Activated T-cell treated with anti-CD3 and anti-CD28 coated beads for 24 hours (primary cell): Measurements from ENCODE around the gene GRM7.

ENCODE experiments used
- DNase-seq: peaks from one replicate; pipeline ENCODE4 v3.0.0-alpha.2; 2020; ENCODE audit warnings: low read depth

The GRM7 gene

DNA sequence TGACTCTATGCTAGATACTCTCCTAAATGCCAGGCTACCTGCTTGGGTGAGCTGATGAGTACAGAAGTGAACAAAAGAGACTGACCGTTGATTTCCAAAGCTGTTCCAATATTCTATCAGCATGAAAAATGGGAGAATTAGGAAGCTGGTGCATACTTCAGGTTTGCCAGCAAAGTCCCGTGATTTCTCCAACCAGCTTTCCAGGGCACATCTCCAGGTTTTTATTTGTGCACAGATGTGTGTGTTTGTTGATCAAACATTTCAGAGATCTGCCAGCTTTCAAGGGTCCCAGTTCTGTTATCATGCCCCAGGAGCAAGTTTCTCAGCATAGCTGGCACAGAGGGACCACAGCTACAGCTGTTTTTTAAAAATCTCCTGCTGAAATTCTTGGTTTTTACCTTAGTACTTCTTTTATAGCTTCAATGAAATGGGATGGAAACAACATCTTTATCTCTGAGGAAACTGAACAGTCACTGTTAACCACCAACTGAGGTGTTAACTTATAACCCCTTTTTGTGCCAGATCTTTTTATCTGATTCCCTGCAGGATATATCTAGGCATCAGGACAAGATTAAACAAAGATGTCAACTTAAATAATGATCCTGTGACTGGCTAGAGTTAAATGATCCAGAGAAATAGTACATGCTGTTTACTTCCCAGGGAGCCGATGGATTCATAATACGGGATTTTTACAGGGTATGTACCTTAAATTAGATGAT is 380.8 kb downstream of the GRM7 start:
- DNase-seq: no peak

DNA sequence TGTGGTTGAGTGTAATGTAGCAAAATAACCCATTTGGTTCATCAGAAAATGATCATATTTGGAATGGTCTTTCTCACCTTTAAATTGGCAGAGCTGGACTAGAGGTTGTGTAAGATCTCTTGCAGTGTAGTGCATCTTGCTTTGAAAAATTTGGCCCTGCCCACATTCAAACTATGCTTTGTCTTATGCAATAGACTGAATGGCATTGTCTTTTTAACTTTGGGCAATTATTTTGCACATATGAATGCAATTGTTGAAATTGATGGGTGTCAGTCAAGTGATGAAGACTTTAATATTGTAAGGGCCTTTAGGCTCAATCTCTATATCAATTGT is 381.4 kb downstream of the GRM7 start:
- DNase-seq: no peak

DNA sequence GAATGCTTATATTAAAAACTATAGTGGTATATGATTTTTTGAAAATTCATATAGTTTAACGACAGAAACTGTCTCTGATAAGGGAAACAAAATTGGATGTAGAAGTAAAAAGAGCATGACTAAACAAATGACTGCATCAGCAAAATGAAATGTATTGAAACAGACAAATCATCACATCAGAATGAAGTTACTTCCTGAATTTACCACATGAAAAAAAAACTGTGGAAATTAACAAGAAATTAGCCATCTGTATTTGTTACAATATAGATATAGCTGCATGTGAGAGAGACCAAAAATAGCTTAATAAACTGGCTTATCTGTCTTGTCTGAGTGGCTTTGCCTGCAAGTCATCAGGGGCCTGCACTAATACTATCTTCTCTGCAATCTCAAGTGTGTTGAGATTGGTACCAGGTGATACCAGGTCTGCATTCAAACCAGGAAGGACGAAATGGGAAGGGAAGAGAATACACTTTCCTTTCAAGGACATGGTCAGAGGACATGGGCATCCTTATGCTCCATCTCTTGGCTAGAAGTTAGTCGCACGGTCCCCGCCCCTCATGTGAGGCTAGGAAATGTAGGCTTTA is 388.7 kb downstream of the GRM7 start:
- no peak for DNase-seq

DNA sequence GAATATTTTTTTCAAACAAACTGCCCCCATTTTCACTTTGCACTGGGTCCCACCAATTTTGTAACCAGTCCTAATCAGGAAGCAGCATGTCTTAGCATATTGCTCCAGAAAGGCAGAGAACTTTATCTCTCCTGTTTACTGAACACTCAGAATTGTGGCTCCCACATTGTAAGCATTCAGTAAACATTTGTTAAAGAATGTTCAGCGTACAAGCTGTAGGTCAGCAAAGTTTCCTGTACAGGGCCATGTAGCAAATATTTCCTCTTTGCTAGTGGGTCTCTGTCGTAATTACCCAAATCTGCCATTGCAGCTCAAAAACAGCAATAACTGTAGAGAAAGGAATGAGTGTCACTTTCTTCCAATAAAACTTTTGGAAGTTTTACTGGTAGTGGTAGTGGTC is 393.3 kb downstream of the GRM7 start:
- no peak for DNase-seq

DNA sequence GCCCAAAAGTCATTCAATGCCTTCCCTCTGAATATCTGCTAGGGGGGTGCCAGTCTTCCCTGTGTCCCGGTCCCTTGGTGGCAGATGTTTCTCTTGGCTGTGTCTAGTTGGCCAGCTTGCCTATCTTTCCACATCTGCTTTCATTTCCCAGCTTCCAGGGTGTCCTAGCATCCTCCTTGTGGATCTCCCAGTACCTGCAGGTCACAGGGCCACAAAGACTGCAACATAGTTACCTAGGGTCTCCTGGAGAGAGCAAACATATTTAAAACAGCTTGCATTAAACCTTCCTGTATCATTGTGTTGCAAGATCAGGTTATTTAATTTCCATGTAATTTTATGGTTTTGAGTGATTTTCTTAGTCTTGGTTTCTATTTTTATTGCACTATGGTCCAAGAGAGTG is 400.1 kb downstream of the GRM7 start:
- DNase-seq: no peak

DNA sequence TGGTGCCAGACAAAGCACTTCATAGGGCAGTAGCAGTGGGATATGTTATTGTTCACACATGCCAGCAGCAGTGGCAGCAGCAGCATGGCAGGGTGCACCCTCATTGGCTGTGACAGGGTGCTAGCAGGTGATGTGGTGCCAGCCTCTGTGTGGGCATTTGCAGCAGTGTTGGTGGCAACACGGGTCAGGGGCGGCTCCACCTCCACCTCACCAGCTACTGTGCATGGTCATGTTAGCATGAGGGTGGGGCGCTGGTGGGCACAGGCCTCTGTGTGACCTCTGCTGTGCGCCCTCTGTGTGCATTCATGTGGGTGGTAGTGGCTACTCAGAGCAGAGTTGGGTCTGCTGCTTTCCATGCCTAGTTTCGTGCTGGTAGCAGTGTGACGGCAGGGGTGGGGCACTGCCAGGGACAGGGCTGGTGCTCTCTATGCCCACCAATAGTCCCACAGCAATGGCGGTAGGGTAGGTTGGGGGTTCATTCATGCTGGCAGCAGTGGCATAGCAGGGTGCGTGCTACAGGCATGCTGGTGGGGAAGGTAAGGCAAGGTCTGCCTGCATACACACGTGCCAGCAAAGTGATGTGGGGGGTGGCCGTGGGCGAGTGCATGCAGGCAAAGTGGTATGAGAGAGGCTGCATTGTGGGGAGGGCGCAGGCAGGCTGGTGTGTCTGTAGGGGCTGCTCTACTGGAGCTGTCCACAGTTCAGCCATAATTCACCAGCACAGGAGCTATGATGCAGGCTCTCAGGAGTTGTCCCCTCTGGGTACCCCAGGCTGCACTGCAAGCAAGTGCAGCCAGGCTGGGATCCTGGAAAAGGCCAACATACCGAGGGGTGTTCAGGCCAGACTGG is 402.7 kb downstream of the GRM7 start:
- no peak for DNase-seq

DNA sequence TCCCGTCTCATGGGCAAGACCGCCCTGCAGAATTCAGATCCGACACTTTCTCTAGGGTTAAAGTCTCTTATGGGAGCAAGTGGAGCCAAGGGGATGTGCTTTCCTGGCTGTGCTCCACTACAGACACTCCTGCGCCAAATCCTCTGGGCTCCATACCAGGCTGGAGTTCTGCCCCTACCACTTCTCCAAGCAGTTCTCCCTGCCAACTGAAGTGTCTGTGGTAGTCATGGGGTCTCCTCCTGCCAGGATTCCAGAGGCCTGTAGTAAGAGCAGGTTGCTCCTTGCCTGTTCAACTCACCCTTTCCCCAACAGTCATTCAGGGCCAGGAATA is 403.2 kb downstream of the GRM7 start:
- DNase-seq: no peak

DNA sequence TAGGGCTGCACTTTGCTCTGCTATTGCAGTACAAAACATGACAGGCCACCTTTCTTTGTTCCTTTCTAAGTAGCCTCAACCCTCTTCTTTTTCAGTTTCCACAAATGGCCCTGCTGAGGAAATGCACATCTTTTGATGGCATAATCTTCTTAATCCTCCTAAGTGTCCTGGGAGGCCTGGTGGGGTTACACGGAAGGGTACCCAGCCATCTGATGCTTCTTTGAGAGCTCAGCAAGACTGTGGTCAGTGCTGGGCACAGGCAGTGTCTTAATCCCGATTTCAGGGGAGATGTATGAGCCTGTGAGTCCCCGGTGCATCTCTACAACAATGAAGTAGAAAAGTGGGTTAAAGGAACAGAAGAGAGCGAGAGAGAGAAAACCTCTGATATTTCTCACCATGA is 404.8 kb downstream of the GRM7 start:
- DNase-seq: no peak

DNA sequence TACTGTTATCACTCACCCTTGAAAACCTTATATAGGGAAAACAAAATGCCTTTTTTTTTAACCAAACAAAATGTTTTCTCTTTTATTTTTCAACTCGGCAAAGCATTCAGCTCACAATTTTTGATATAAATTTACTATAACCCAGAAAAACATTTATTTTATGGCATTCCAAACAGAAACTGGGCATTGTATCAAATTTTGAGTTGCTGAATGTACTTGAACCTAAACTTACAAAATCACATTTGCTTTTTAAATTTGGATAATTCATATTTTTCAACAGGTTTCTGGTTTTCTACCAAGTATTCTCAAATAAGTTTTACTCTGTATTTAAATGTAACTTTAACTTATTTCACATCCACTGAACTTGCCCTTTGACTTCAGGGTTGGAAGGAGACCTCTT is 405.6 kb downstream of the GRM7 start:
- no peak for DNase-seq

DNA sequence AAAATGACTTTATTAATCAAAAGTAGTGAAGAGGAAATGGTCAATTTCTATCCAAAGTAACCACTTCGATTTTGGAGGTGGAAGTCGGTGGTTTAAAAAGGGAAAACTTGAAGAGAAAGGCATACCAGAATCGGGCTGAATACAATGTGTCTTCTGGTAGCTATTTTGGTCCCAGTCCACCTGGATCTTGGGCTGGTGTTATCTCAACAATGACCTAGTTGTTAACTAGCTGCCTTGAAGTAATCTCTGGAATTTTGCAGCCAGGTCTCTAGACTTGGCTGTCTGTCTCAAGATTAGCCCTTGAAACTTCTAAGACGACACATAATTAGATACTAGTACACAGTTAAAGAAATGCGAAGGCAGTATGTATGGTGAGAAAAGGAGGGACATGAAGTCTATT is 409.8 kb downstream of the GRM7 start:
- no peak for DNase-seq

DNA sequence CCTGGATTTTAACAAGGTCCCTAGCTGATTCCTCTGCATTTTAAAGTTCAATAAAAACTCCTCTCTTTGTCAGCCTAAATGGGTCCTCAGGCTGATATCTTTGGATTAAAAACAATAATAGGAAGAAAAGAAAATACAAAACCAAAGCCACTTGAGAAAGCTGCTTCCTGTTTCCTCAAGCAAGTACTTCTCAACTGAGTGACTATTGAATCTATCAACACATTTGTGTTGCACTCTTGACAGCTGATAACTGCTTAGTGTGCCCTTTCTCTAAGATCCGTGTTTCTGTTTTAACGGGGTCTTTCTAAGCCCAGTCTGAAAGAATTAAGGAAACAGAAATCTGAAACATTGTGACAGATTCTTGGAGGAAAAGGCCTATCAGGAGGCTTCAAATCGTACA is 410.7 kb downstream of the GRM7 start:
- DNase-seq: no peak

DNA sequence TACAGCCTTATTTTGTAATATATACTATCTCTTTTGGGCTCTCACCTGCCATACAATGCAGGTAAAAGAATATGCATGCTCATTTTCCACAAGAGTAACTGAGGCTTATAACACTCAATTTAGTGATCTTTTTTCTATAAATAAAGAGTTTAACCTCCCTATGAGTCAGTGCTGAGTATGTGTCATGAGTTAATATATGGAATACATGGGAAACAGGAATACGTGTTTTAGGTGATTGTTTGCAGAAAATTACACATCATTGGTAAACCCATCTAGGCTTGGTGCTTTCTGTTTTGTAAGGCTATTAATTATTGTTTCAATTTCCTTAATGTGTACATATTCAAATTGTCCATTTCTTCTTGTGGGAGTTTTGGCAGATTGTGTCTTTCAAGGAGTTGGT is 411.3 kb downstream of the GRM7 start:
- DNase-seq: no peak

DNA sequence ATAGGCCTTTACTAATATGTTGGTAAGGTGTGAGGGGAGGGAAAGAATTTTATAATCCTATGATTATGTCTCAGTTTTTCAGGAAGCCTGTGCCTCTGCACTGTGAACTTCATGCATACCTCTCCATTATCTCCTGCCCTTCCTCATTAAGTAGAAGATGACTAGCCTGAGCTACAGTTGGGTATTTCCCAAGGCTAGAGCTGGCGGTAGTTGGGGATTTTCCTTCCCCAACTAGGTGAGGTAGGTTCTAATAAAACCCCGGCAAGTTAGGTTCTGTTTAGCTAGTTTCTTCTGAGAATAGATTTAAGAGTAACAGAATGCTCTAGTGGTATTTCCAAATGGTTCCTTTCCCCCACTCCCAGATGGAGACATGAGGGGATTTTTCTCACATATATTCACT is 414.5 kb downstream of the GRM7 start:
- no peak for DNase-seq

DNA sequence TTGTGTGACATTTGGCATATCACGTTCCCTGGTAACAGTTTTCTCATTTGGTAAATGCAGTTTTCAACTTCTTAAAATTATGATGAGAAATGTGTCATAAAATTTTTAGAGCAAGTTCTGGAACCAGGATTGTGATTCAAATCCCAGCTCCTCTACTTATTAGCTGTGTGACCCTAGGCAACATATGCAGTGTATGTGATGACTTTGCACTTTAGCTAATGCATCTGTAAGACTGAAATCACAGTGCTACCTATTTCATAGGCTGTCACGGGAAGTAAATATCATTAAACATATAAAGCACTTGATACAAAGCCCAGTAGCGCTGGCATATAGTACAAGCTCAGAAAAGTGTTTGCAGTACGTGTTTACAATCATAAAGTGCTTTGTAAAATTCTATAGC is 419.4 kb downstream of the GRM7 start:
- DNase-seq: no peak

DNA sequence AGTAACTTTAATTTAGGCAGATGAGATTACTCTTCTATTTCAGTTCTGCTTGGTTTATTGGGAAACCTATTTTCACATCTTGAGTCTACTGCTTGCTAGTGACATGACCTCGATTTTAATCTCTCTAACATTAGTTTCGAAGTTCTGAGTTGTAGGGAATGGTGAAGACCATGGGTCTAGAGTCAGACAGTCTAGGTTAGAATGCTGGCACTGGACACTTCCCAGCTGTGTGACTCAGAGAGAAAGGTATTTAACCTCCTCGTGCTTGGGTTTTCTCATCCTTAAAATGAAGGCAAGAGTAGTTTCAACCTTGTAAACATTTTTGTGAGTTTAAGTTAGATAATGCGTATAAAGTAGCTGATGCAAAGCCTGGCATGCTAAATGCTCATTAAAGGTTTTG is 422.1 kb downstream of the GRM7 start:
- no peak for DNase-seq

DNA sequence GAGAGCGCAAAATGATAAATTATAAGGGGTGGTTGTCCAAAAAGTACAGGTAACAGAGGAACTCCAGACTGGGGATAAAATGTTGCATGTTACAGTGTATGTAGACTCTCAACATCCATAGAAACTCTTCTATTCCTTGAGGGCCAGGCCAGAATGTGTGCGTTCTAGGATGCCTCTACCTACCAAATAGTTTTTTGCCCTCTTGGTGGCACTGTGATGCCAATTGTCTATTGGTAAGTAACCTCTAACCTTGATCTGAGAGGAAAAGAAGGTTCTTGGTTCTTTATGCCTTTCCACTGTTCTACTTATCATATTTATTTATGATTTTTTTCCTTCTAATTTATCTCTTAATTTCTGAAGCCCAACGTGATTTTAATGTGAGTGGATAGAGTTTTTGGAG is 424.6 kb downstream of the GRM7 start:
- no peak for DNase-seq

DNA sequence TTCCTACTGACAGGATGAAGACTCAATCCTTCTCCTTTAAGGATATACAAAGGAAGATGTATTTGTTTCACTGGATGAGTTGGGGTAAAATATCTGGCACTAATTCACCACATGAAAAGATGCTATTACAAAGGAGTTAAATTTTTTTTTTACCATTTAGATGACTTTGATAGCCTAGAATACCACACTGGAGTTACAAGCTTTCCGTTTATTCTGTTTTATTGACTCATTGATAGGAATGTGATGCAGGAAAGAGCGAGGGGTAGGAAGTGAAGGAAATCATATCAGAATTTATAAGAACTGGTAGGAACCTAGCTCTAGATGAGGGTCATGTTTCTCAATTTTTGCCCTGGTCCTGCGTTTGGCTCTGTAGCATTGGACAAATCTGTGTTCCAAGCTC is 427.2 kb downstream of the GRM7 start:
- DNase-seq: no peak

DNA sequence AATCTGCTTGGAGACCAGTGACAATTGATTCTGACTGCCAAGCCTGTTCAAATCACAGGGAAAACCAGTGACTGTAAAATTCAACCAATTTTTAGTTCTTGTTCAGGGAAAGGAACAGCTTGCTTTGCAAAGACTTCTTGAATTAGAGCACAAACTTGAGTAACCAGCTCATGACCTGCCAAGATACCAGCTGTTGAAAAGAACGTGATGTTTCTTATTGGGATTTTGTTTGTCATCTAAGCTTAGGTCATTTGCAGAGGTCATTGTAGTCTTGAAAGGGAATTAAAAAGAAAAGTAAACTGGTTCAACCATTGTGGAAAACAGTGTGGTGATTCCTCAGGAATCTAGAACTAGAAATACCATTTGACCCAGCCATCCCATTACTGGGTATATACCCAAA is 428.2 kb downstream of the GRM7 start:
- DNase-seq: no peak

DNA sequence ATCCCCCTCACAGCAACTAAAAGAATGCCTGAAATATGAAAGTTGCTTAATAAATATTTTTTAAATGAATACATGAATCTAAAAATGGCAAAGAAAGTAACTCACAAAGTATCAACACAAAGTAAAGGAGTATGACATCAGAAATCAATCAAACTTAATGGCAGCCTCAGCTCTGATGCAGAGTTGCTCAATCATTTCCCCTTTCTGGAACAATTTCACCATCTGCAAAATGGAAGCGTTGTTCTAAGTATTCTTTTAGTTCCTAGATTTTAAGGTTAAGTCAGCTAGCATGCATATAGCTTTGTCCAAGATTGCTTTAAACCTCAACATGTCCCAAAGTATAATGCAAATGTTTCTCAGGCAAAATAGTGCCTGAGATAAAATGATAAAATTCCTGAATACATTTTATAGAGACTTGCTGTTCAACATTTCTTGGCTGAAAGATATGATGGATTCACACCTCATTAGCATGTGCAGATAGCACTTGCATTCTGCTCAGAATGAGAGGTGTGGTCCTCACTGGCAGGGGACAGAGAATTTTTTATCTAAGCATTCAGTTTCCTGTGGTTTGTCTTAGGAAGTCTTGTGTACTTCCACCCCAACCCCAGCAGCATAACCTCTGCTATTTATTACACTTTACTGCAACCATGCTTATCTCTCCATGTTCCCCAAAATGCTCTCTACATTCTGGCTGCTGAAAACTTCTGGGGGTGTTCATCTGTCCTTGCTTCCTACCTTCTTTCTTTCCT is 429.3 kb downstream of the GRM7 start:
- no peak for DNase-seq

DNA sequence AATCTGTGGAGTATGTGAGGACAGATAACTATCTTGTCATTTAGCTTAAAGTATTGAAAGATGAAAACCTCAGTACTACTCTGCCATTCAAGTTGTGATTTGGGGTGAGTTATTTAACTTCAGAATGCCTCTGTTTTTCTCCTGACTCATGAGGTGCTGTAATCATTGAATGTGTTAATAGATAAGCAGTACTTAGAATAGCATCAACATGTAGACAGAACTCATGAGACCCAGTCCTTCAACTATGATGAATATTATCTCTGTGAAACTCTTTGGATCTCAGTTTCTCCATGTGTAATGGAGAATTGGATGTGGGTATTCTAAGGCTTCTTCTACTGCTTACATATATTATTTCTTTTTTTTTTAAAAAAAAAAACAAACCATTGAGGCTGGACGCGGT is 431.4 kb downstream of the GRM7 start:
- DNase-seq: no peak

DNA sequence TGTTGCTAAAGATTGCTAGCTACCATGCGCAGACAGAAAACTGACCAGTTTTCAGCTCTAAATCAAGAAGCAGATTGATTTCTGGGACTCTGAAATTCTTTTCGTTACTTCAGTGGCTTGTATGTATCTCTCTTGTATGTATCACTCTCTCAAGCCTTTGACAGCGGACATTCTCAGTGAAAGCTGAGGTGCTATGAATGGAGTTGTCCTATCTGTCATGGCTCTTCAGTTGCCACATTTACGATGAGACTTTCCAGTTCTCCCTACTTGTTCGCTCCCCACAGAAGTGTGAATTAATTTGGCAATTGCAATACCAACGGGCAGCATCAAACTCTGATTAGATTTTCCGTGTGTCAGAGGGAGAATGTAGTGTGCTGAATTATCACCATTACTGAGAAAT is 432.4 kb downstream of the GRM7 start:
- no peak for DNase-seq

DNA sequence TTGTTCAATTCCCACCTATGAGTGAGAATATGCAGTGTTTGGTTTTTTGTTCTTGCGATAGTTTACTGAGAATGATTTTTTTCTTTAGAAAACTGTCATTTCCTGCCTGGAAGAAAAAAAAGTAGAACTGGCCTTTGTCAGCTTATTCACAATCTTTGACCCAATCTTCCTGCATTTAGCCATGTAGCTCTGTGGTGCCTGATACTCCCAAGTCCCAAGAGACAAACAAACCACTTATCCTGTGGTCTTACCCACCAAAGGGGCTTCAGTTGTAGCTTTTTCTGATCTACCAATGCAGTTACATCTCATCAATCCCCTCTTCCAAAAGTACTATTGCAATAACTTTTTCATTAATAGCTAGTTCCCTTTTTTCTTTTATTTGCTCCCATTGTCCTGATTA is 444.6 kb downstream of the GRM7 start:
- no peak for DNase-seq

DNA sequence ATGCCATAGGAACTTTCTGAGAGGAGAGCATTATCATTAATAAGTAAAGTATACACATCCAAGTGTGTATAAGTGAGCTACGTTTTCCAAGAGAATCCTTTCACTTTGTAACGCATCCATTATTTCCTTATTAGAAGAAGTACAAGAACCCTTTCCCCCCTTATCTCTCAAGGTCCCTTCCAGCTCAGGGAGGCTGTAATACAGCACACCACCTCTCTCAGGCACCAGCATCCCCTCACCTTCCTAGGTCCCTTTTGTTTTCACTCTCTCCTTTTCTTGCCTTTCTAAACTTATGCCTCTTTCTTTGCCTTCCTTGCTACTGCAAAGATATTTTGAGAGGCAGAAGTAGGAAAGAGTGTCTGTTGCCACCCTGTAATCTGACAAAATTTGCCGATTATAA is 446.0 kb downstream of the GRM7 start:
- DNase-seq: no peak
